A549 (cell line): ENCODE data around the gene PALLD.

Experiments
- BHLHE40 ChIP-seq: IDR thresholded peaks from 2 replicates; pipeline ENCODE4 v1.6.1; 2012; ENCODE audit warnings: low read depth, low read length, inconsistent platforms
- CTCF ChIP-seq: fragments of >200 bp; sonication (Bioruptor Twin); formaldehyde crosslinking; IDR thresholded peaks from 3 replicates; pipeline ENCODE4 v1.5.1; 2016
- ELK1 ChIP-seq: fragments of 150-350 bp; IDR thresholded peaks from 2 replicates; pipeline ENCODE4 v1.6.1; 2014; ENCODE audit warnings: low read depth, mild to moderate bottlenecking, low read length
- EP300 ChIP-seq, 2 experiments: fragments of >200 bp; sonication (Bioruptor Twin); formaldehyde crosslinking; IDR thresholded peaks; 2 replicates in 1 of 2; 3 replicates in 1 of 2; pipeline ENCODE4 v1.6.1; 2016 to 2017
- JUN ChIP-seq, 2 experiments: fragments of >200 bp; sonication (Bioruptor Twin); formaldehyde crosslinking; IDR thresholded peaks; 2 replicates in 1 of 2; 3 replicates in 1 of 2; pipeline ENCODE4 v1.6.1; 2016 to 2017
- NPAS2 ChIP-seq: fragments of 250-450 bp; sonication (Bioruptor Pico); IDR thresholded peaks from 2 replicates; pipeline ENCODE4 v1.8.0; 2022; ENCODE audit warnings: mild to moderate bottlenecking, moderate library complexity, borderline replicate concordance
- POLR2A ChIP-seq: IDR thresholded peaks from 2 replicates; pipeline ENCODE4 v1.6.1; 2012; ENCODE audit warnings: mild to moderate bottlenecking, low read length
- RFX5 ChIP-seq: fragments of 450-650 bp; IDR thresholded peaks from 2 replicates; pipeline ENCODE4 v1.7.1; 2014; ENCODE audit warnings: antibody characterized with exemption, mild to moderate bottlenecking, moderate library complexity
- SMC3 ChIP-seq: fragments of >200 bp; sonication (Bioruptor Twin); formaldehyde crosslinking; IDR thresholded peaks from 3 replicates; pipeline ENCODE4 v1.6.1; 2018; ENCODE audit warnings: inconsistent platforms
- TF ChIP-seq, protein P1 (sequence below): IDR thresholded peaks from 2 replicates; pipeline ENCODE4 v1.6.1; 2012
- TF ChIP-seq, protein P2 (sequence below): fragments of 250-450 bp; sonication (Bioruptor Pico); IDR thresholded peaks from 2 replicates; pipeline ENCODE4 v1.5.0; 2021; ENCODE audit warnings: mild to moderate bottlenecking, moderate library complexity, borderline replicate concordance
- TF ChIP-seq, protein P3 (sequence below): fragments of 200-600 bp; sonication (generic); IDR thresholded peaks from 2 replicates; pipeline ENCODE4 v1.6.1; 2016; ENCODE audit warnings: antibody characterized with exemption, mild to moderate bottlenecking, moderate library complexity

DNA sequence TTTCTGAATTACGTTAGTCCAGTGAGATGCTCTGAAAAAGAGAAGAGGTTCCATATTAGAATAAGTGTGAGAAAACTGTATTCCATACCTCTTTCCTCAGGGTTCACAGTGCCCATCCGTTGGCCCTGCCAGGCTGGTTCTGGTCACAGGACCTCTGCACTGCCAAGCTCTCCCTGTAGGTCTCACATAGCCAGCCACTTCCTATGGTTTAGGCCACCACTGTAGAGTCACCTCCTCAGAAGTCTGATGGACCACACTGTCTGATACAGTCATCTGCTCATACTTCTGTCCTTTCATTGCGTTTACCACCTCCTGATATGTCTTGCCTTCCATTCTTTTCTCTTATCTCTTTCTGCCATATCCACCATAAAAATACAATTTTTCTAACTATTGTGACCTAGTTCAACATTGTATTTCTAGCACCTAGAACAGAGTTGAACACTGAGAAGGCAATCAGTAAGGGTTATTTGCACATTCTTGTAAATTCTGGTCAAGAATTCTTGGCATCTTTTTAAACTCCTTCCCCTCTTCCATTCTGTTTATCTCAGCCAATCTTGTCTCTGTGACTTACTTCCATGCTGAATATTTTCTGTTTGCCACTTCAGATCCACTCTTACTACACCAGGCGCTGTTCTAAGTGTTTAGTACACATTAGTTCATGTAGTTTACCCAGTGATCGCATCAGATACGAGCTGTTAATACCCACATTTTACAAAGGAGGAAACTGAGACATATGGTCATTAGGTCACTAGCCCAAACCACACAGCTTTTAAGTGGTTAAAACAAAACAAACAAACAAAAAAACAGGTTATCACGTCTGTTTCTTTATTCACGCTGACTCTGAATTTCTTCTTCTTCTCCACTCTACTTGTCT is 387.6 kb downstream of the PALLD start:
- TF ChIP-seq POLR2A, result no peak
- TF ChIP-seq, protein P1, sequence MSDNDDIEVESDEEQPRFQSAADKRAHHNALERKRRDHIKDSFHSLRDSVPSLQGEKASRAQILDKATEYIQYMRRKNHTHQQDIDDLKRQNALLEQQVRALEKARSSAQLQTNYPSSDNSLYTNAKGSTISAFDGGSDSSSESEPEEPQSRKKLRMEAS, result no peak
- TF ChIP-seq EP300 (IDR thresholded peaks at IDR 0.05), result no peak
- TF ChIP-seq ELK1, result no peak
- TF ChIP-seq CTCF, result no peak
- no peak for TF ChIP-seq RFX5
- TF ChIP-seq, protein P2, sequence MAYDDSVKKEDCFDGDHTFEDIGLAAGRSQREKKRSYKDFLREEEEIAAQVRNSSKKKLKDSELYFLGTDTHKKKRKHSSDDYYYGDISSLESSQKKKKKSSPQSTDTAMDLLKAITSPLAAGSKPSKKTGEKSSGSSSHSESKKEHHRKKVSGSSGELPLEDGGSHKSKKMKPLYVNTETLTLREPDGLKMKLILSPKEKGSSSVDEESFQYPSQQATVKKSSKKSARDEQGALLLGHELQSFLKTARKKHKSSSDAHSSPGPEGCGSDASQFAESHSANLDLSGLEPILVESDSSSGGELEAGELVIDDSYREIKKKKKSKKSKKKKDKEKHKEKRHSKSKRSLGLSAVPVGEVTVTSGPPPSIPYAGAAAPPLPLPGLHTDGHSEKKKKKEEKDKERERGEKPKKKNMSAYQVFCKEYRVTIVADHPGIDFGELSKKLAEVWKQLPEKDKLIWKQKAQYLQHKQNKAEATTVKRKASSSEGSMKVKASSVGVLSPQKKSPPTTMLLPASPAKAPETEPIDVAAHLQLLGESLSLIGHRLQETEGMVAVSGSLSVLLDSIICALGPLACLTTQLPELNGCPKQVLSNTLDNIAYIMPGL (CRISPR knock-in tag), result no peak
- no peak for TF ChIP-seq NPAS2 (CRISPR knock-in tag)
- TF ChIP-seq, protein P3, sequence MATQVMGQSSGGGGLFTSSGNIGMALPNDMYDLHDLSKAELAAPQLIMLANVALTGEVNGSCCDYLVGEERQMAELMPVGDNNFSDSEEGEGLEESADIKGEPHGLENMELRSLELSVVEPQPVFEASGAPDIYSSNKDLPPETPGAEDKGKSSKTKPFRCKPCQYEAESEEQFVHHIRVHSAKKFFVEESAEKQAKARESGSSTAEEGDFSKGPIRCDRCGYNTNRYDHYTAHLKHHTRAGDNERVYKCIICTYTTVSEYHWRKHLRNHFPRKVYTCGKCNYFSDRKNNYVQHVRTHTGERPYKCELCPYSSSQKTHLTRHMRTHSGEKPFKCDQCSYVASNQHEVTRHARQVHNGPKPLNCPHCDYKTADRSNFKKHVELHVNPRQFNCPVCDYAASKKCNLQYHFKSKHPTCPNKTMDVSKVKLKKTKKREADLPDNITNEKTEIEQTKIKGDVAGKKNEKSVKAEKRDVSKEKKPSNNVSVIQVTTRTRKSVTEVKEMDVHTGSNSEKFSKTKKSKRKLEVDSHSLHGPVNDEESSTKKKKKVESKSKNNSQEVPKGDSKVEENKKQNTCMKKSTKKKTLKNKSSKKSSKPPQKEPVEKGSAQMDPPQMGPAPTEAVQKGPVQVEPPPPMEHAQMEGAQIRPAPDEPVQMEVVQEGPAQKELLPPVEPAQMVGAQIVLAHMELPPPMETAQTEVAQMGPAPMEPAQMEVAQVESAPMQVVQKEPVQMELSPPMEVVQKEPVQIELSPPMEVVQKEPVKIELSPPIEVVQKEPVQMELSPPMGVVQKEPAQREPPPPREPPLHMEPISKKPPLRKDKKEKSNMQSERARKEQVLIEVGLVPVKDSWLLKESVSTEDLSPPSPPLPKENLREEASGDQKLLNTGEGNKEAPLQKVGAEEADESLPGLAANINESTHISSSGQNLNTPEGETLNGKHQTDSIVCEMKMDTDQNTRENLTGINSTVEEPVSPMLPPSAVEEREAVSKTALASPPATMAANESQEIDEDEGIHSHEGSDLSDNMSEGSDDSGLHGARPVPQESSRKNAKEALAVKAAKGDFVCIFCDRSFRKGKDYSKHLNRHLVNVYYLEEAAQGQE, result no peak
- no peak for TF ChIP-seq BHLHE40
- no peak for TF ChIP-seq JUN (IDR thresholded peaks at IDR 0.05)
- no peak for TF ChIP-seq SMC3
